CD8-positive, alpha-beta memory T cell (primary cell): Measurements from ENCODE around the gene GRM2. TPM values are rescaled to one million over a fixed set of nuclear protein-coding genes. Genes with fewer than 3 reads are reported as not detected.

Experiments used
- CTCF ChIA-PET: fragments of 350-600 bp; sonication (Branson Sonifier 250); formaldehyde crosslinking; loops from one replicate; lab custom pipeline; 2021; ENCODE audit warnings: antibody characterized with exemption; lab: Charles Lee
- POLR2A ChIA-PET: fragments of 350-600 bp; sonication (Branson Sonifier 250); formaldehyde crosslinking; loops from one replicate; lab custom pipeline; 2021; ENCODE audit warnings: antibody characterized with exemption; lab: Charles Lee
- DNase-seq, 5 donors: peaks; one replicate each; pipeline versions ENCODE4 v3.0.0 to v3.0.0-alpha.2; 2020 to 2022; ENCODE audit warnings: mixed read lengths in 1 of 5
- H3K27ac ChIP-seq: one replicate; pipeline ENCODE4 v1.7.0; 2013; ENCODE audit warnings: low read depth, mild to moderate bottlenecking, low read length, moderate library complexity
- H3K27me3 ChIP-seq: 2 replicates; pipeline ENCODE4 v1.7.0; 2013; ENCODE audit warnings: low read length, mild to moderate bottlenecking; ENCODE audit not compliant: insufficient read depth, poor library complexity, severe bottlenecking
- H3K36me3 ChIP-seq: 2 replicates; pipeline ENCODE4 v1.7.0; 2013; ENCODE audit warnings: mild to moderate bottlenecking, low read length, moderate library complexity; ENCODE audit not compliant: insufficient read depth
- H3K4me1 ChIP-seq: 2 replicates; pipeline ENCODE4 v1.7.0; 2013; ENCODE audit warnings: mild to moderate bottlenecking, low read length, moderate library complexity; ENCODE audit not compliant: insufficient read depth
- H3K4me3 ChIP-seq: 2 replicates; pipeline ENCODE4 v1.7.0; 2013; ENCODE audit warnings: mild to moderate bottlenecking, low read length
- H3K9me3 ChIP-seq: 2 replicates; pipeline ENCODE4 v1.7.0; 2013; ENCODE audit warnings: mild to moderate bottlenecking, low read length
- H3K27ac Mint-ChIP-seq, 8 donors: one replicate each; pipeline ENCODE4 v1.8.0; 2020 to 2021; ENCODE audit warnings: mixed read lengths in 8 of 8, mild to moderate bottlenecking in 6 of 8, inconsistent platforms in 3 of 8, moderate library complexity in 3 of 8
- H3K27me3 Mint-ChIP-seq, 2 donors: one replicate each; pipeline ENCODE4 v1.8.0; 2020 to 2021; ENCODE audit warnings: mixed read lengths in 2 of 2, mild to moderate bottlenecking in 1 of 2, moderate library complexity in 1 of 2
- H3K36me3 Mint-ChIP-seq, 3 donors: one replicate each; pipeline ENCODE4 v1.8.0; 2020 to 2021; ENCODE audit warnings: mixed read lengths in 3 of 3, inconsistent platforms in 1 of 3, mild to moderate bottlenecking in 1 of 3
- H3K4me1 Mint-ChIP-seq, 3 donors: one replicate each; pipeline ENCODE4 v1.8.0; 2020 to 2021; ENCODE audit warnings: mixed read lengths in 3 of 3, inconsistent platforms in 1 of 3, mild to moderate bottlenecking in 1 of 3
- H3K4me3 Mint-ChIP-seq, 7 donors: one replicate each; pipeline ENCODE4 v1.8.0; 2020 to 2021; ENCODE audit warnings: mixed read lengths in 7 of 7, mild to moderate bottlenecking in 6 of 7, moderate library complexity in 4 of 7, inconsistent platforms in 2 of 7
- H3K9me3 Mint-ChIP-seq, 5 donors: one replicate each; pipeline ENCODE4 v1.8.0; 2020 to 2022; ENCODE audit warnings: mixed read lengths in 5 of 5, mild to moderate bottlenecking in 3 of 5, moderate library complexity in 2 of 5, inconsistent platforms in 1 of 5
- polyA plus RNA-seq: library from polyadenylated mRNA; unstranded; fragments of 300-500 nt; fragmentation: Illumina TruSeq; gene quantifications from one replicate; pipeline ENCODE4 v1.2.3, GENCODE V29; 2021
- total RNA-seq, 2 experiments: library from RNA; stranded (reverse); gene quantifications; one replicate each; pipeline ENCODE4 v1.2.3, GENCODE V29; 2021

GRM2 gene
- total and polyA plus RNA-seq, 3 experiments from 2014 or later, result 0.10 to 0.62 (median 0.59) TPM

- peaks cover 0 to 2% of the 10 kb centered on the region in 2 donors for H3K27me3 Mint-ChIP-seq
- no peak overlapping the region for H3K27ac ChIP-seq
- DNase-seq, result no peak
- H3K4me1 Mint-ChIP-seq, result peaks cover 72 to 97% (median 92%) of the 10 kb centered on the region in 3 donors
- POLR2A ChIA-PET, result no interaction called here
- peaks cover 6 to 44% (median 11%) of the 10 kb centered on the region in 3 donors for H3K36me3 Mint-ChIP-seq
- H3K9me3 ChIP-seq, result no peaks in the 10 kb centered on the region
- peak overlapping the region in 2 of 7 donors; percentile 8 to 86 for H3K4me3 Mint-ChIP-seq
- H3K4me1 ChIP-seq, result peaks cover 89% of the 10 kb centered on the region
- no peaks in the 10 kb centered on the region for H3K9me3 Mint-ChIP-seq
- H3K4me3 ChIP-seq, result peak overlapping the region; percentile 12
- peaks cover 23% of the 10 kb centered on the region for H3K36me3 ChIP-seq
- H3K27ac Mint-ChIP-seq, result peak overlapping the region in 7 of 8 donors; percentile 70 to 97 (median 86)
- H3K27me3 ChIP-seq, result no peaks in the 10 kb centered on the region
- CTCF ChIA-PET, result interaction anchor here (1.0 to 13.9 kb wide), 3 partner anchors 10 to 175 kb away, joined by 3 to 210 read pairs (median 93); partner anchors contain the start of gene DCAF1
Observed at GRCh38 chr3:51676102-51676640, 30.7 kb upstream of the GRM2 start.

GRCh38 chr3:51677358-51677757, 29.5 kb upstream of the GRM2 start:
- Mint-ChIP-seq H3K4me3 (peak overlapping the region in 1 of 7 donors; percentile 56), H3K9me3 (no peaks in the 10 kb centered on the region), H3K27me3 (peaks cover 0 to 2% of the 10 kb centered on the region in 2 donors), H3K27ac (peak overlapping the region; percentile 44 to 94 (median 78)), H3K36me3 (peaks cover 6 to 41% (median 13%) of the 10 kb centered on the region in 3 donors), H3K4me1 (peaks cover 77 to 98% (median 96%) of the 10 kb centered on the region in 3 donors)
- Histone ChIP-seq H3K27me3 (no peaks in the 10 kb centered on the region), H3K4me3 (no peak overlapping the region), H3K36me3 (peaks cover 23% of the 10 kb centered on the region), H3K4me1 (peaks cover 96% of the 10 kb centered on the region), H3K27ac (no peak overlapping the region), H3K9me3 (no peaks in the 10 kb centered on the region)
- ChIA-PET POLR2A (no interaction called here), CTCF (interaction anchor here (0.7 to 10.5 kb wide), 2 partner anchors 8 to 176 kb away, joined by 3 to 188 read pairs; partner anchors contain the start of gene DCAF1)
- no peak for DNase-seq

- Mint-ChIP-seq H3K36me3 (peaks cover 6 to 45% (median 13%) of the 10 kb centered on the region in 3 donors), H3K27me3 (peaks cover 0 to 3% of the 10 kb centered on the region in 2 donors), H3K4me1 (peaks cover 76 to 98% (median 96%) of the 10 kb centered on the region in 3 donors), H3K9me3 (no peaks in the 10 kb centered on the region), H3K27ac (peak overlapping the region in 7 of 8 donors; percentile 44 to 93 (median 83)), H3K4me3 (peak overlapping the region in 1 of 7 donors; percentile 45)
- ChIA-PET CTCF (interaction anchor here (0.7 to 14.8 kb wide), 3 partner anchors 8 to 177 kb away, joined by 3 to 210 read pairs (median 188); partner anchors contain the start of genes DCAF1 and TEX264), POLR2A (no interaction called here)
- Histone ChIP-seq H3K4me3 (no peak overlapping the region), H3K4me1 (peaks cover 96% of the 10 kb centered on the region), H3K36me3 (peaks cover 23% of the 10 kb centered on the region), H3K9me3 (no peaks in the 10 kb centered on the region), H3K27me3 (no peaks in the 10 kb centered on the region), H3K27ac (no peak overlapping the region)
- no peak for DNase-seq
Observed at GRCh38 chr3:51678186-51678585, 28.7 kb upstream of the GRM2 start.

GRCh38 chr3:51678641-51679040, 28.2 kb upstream of the GRM2 start:
- Histone ChIP-seq H3K36me3 (peaks cover 23% of the 10 kb centered on the region), H3K27ac (no peak overlapping the region), H3K4me3 (no peak overlapping the region), H3K9me3 (no peaks in the 10 kb centered on the region), H3K27me3 (no peaks in the 10 kb centered on the region), H3K4me1 (peaks cover 96% of the 10 kb centered on the region)
- DNase-seq, result peak in 1 of 5 donors; percentile 35
- POLR2A ChIA-PET, result no interaction called here
- no peaks in the 10 kb centered on the region for H3K9me3 Mint-ChIP-seq
- peaks cover 6 to 48% (median 13%) of the 10 kb centered on the region in 3 donors for H3K36me3 Mint-ChIP-seq
- H3K27me3 Mint-ChIP-seq, result peaks cover 0 to 1% of the 10 kb centered on the region in 2 donors
- H3K4me3 Mint-ChIP-seq, result no peak overlapping the region
- H3K4me1 Mint-ChIP-seq, result peaks cover 72 to 97% (median 96%) of the 10 kb centered on the region in 3 donors
- peak overlapping the region in 7 of 8 donors; percentile 37 to 93 (median 72) for H3K27ac Mint-ChIP-seq
- CTCF ChIA-PET, result interaction anchor here (10.5 to 14.8 kb wide), 2 partner anchors 9 to 177 kb away, joined by 188 to 210 read pairs; partner anchors contain the start of genes DCAF1 and TEX264

- Mint-ChIP-seq H3K4me3 (peak overlapping the region in 1 of 7 donors; percentile 17), H3K9me3 (no peaks in the 10 kb centered on the region), H3K4me1 (peaks cover 68 to 97% (median 96%) of the 10 kb centered on the region in 3 donors), H3K27me3 (peaks cover 0 to 1% of the 10 kb centered on the region in 2 donors), H3K27ac (peak overlapping the region; percentile 43 to 93 (median 82)), H3K36me3 (peaks cover 6 to 54% (median 13%) of the 10 kb centered on the region in 3 donors)
- Histone ChIP-seq H3K4me1 (peaks cover 97% of the 10 kb centered on the region), H3K4me3 (no peak overlapping the region), H3K36me3 (peaks cover 25% of the 10 kb centered on the region), H3K27me3 (no peaks in the 10 kb centered on the region), H3K27ac (no peak overlapping the region), H3K9me3 (no peaks in the 10 kb centered on the region)
- ChIA-PET CTCF (interaction anchor here (2.0 to 14.8 kb wide), 4 partner anchors 10 to 290 kb away, joined by 5 to 210 read pairs (median 106); partner anchors contain the start of genes DCAF1 and TEX264), POLR2A (interaction anchor here (4.3 kb wide), 1 partner anchor 7 kb away, joined by 26 read pairs; no protein-coding TSS in a partner anchor)
- DNase-seq, result peak in 1 of 5 donors; percentile 31
Observed at GRCh38 chr3:51679318-51679717, 27.6 kb upstream of the GRM2 start.

GRCh38 chr3:51679777-51680176, 27.1 kb upstream of the GRM2 start:
- H3K36me3 Mint-ChIP-seq, result peaks cover 6 to 54% (median 12%) of the 10 kb centered on the region in 3 donors
- H3K27me3 Mint-ChIP-seq, result peaks cover 0 to 1% of the 10 kb centered on the region in 2 donors
- H3K9me3 Mint-ChIP-seq, result no peaks in the 10 kb centered on the region
- ChIA-PET POLR2A (interaction anchor here (3.0 to 4.3 kb wide), 2 partner anchors 7 to 179 kb away, joined by 26 to 89 read pairs; partner anchors contain the start of gene DCAF1), CTCF (interaction anchor here (1.3 to 14.8 kb wide), 5 partner anchors 10 to 1064 kb away, joined by 3 to 210 read pairs (median 23); partner anchors contain the start of genes DCAF1 and TEX264)
- H3K27ac ChIP-seq, result no peak overlapping the region
- H3K36me3 ChIP-seq, result peaks cover 25% of the 10 kb centered on the region
- H3K4me1 Mint-ChIP-seq, result peaks cover 68 to 97% (median 96%) of the 10 kb centered on the region in 3 donors
- peak in 1 of 5 donors; percentile 35 for DNase-seq
- peak overlapping the region in 2 of 7 donors; percentile 27 to 33 for H3K4me3 Mint-ChIP-seq
- no peak overlapping the region for H3K4me3 ChIP-seq
- H3K27ac Mint-ChIP-seq, result peak overlapping the region; percentile 36 to 90 (median 79)
- no peaks in the 10 kb centered on the region for H3K27me3 ChIP-seq
- H3K4me1 ChIP-seq, result peaks cover 97% of the 10 kb centered on the region
- H3K9me3 ChIP-seq, result no peaks in the 10 kb centered on the region

- Histone ChIP-seq H3K36me3 (peaks cover 24% of the 10 kb centered on the region), H3K9me3 (no peaks in the 10 kb centered on the region), H3K4me1 (peaks cover 97% of the 10 kb centered on the region), H3K27me3 (no peaks in the 10 kb centered on the region), H3K27ac (no peak overlapping the region), H3K4me3 (peak overlapping the region; percentile 1)
- H3K4me3 Mint-ChIP-seq, result peak overlapping the region in 2 of 7 donors; percentile 51 to 60
- peaks cover 68 to 97% (median 96%) of the 10 kb centered on the region in 3 donors for H3K4me1 Mint-ChIP-seq
- ChIA-PET CTCF (interaction anchor here (1.1 to 14.8 kb wide), 6 partner anchors 10 to 1064 kb away, joined by 3 to 210 read pairs (median 14); partner anchors contain the start of genes DCAF1 and TEX264), POLR2A (interaction anchor here (0.5 to 4.3 kb wide), 3 partner anchors 8 to 198 kb away, joined by 12 to 89 read pairs (median 26); partner anchors contain the start of gene DCAF1)
- peak overlapping the region in 6 of 8 donors; percentile 64 to 90 (median 90) for H3K27ac Mint-ChIP-seq
- peak in 1 of 5 donors; percentile 19 for DNase-seq
- no peaks in the 10 kb centered on the region for H3K9me3 Mint-ChIP-seq
- peaks cover 7 to 54% (median 11%) of the 10 kb centered on the region in 3 donors for H3K36me3 Mint-ChIP-seq
- H3K27me3 Mint-ChIP-seq, result peaks cover 0 to 1% of the 10 kb centered on the region in 2 donors
Observed at GRCh38 chr3:51680196-51680595, 26.7 kb upstream of the GRM2 start.
